ENCODE measurements around the gene BICC1.

- no peak for TF ChIP-seq CEBPB (IDR thresholded peaks at IDR 0.05; ENCODE audit: low read depth)
- no peak for TF ChIP-seq ZFX (IDR thresholded peaks at IDR 0.05)
These were observed 777 bp downstream of the BICC1 start for GRCh38 chr10:58513188-58514110.
